HepG2 (cell line): ENCODE measurements around the gene ZNF343. TPM values are rescaled to one million over a fixed set of nuclear protein-coding genes. Genes with fewer than 3 reads are reported as not detected.

ENCODE experiments used
- ATAC-seq: fragments of 200-7000 bp; cut with Tn5 transposase; 3 replicates; pipeline ENCODE4 v1.9.1; 2020; ENCODE audit warnings: mild to moderate bottlenecking, moderate library complexity
- BruUV-seq: library from RNA; stranded (reverse); fragments of 400-500 nt; replicated peaks from 2 replicates; lab custom pipeline; 2021; lab: Mats Ljungman, UMichigan
- CTCF ChIA-PET: fragments of 300-600 bp; formaldehyde crosslinking; extraction: SDS; loops from one replicate; lab custom pipeline; 2021; ENCODE audit warnings: low total read pairs, inconsistent platforms, low intra/inter-chr PET ratio; lab: Yijun Ruan, JAX
- POLR2A ChIA-PET: fragments of 350-600 bp; sonication (Branson Sonifier 250); formaldehyde crosslinking; loops from one replicate; lab custom pipeline; 2020; ENCODE audit warnings: antibody characterized with exemption, inconsistent platforms; lab: Yijun Ruan, JAX
- DNase-seq: peaks from one replicate; pipeline ENCODE4 v3.0.0-alpha.2; 2015; ENCODE audit warnings: low spot score
- FAIRE-seq: peaks from 3 replicates; lab custom pipeline; 2011; peaks lifted over from hg19 to GRCh38; lab: Jason Lieb, UNC
- H2AFZ ChIP-seq: one replicate; pipeline ENCODE4 v1.6.1; 2011; ENCODE audit warnings: low read length, inconsistent platforms
- H3K27ac ChIP-seq: fragments of 300-600 bp; 3 replicates; pipeline ENCODE4 v1.8.0; 2011; ENCODE audit warnings: mixed run types, mild to moderate bottlenecking, mixed read lengths, low read length, inconsistent platforms; ENCODE audit not compliant: insufficient read depth; ENCODE audit errors: extremely low read length
- H3K27me3 ChIP-seq, 2 experiments: fragments of 200-600 bp in 1 of 2; 2 replicates in 1 of 2; 3 replicates in 1 of 2; pipeline versions ENCODE4 v1.6.0 to v1.8.0; 2011; ENCODE audit warnings: low read length in 2 of 2, mild to moderate bottlenecking in 2 of 2, moderate library complexity in 2 of 2, inconsistent platforms in 1 of 2; ENCODE audit not compliant: insufficient read depth in 2 of 2, control insufficient read depth in 1 of 2
- H3K36me3 ChIP-seq, 2 experiments: fragments of 200-600 bp in 1 of 2; replicated peaks in 1 of 2; 2 replicates in 1 of 2; 3 replicates in 1 of 2; pipeline versions ENCODE4 v1.5.1 to v1.8.0; 2011; ENCODE audit warnings: low read length in 2 of 2, inconsistent platforms in 1 of 2; ENCODE audit not compliant: insufficient read depth in 2 of 2, control insufficient read depth in 1 of 2
- H3K4me1 ChIP-seq: 2 replicates; pipeline ENCODE4 v1.5.1; 2012; ENCODE audit warnings: low read length, inconsistent platforms; ENCODE audit not compliant: insufficient read depth
- H3K4me2 ChIP-seq: 2 replicates; pipeline ENCODE4 v1.6.0; 2011; ENCODE audit warnings: low read depth, low read length, inconsistent platforms
- H3K4me3 ChIP-seq, 3 experiments: fragments of 200-600 bp in 1 of 3; sonication (generic), shearing (Covaris generic) in 1 of 3; replicated peaks in 1 of 3; 2 replicates each; pipeline ENCODE4 v1.5.1; 2011 to 2016; ENCODE audit warnings: low read length in 3 of 3, inconsistent platforms in 2 of 3, low read depth in 2 of 3, mild to moderate bottlenecking in 2 of 3, control low read depth in 1 of 3, mixed read lengths in 1 of 3; ENCODE audit not compliant: insufficient read depth in 1 of 3
- H3K79me2 ChIP-seq: one replicate; pipeline ENCODE4 v1.6.1; 2011; ENCODE audit warnings: low read length, inconsistent platforms; ENCODE audit not compliant: insufficient read depth
- H3K9ac ChIP-seq: 2 replicates; pipeline ENCODE4 v1.6.0; 2011; ENCODE audit warnings: mild to moderate bottlenecking, low read depth, low read length, inconsistent platforms; ENCODE audit not compliant: insufficient read depth
- H3K9me3 ChIP-seq: 2 replicates; pipeline ENCODE4 v1.5.1; 2012; ENCODE audit warnings: mild to moderate bottlenecking, low read length
- H4K20me1 ChIP-seq: 2 replicates; pipeline ENCODE4 v1.6.0; 2011; ENCODE audit warnings: inconsistent platforms, mild to moderate bottlenecking, low read length, moderate library complexity; ENCODE audit not compliant: insufficient read depth
- FOXA3 ChIP-seq: IDR thresholded peaks from 2 replicates; pipeline ENCODE4 v1.6.1; 2016; ENCODE audit warnings: missing genetic modification reagents, missing compliant biosample characterization
- GATAD1 ChIP-seq: IDR thresholded peaks from 2 replicates; pipeline ENCODE4 v1.6.1; 2016; ENCODE audit warnings: missing genetic modification reagents, missing compliant biosample characterization
- MXI1 ChIP-seq: IDR thresholded peaks from 3 replicates; pipeline ENCODE4 v1.6.1; 2012; ENCODE audit warnings: low read depth, low read length, inconsistent platforms, borderline replicate concordance
- NRL ChIP-seq: sonication (generic); formaldehyde crosslinking; IDR thresholded peaks from 2 replicates; pipeline ENCODE4 v1.5.0; 2020; ENCODE audit warnings: missing genetic modification reagents, mild to moderate bottlenecking, moderate library complexity, borderline replicate concordance
- ONECUT2 ChIP-seq: sonication (generic); formaldehyde crosslinking; IDR thresholded peaks from 2 replicates; pipeline ENCODE4 v1.4.0; 2020; ENCODE audit warnings: missing genetic modification reagents
- SIN3A ChIP-seq: IDR thresholded peaks from 2 replicates; pipeline ENCODE4 v1.6.1; 2011; ENCODE audit warnings: low read depth, mild to moderate bottlenecking, control low read depth, low read length, borderline replicate concordance
- STAT5B ChIP-seq: sonication (generic); formaldehyde crosslinking; IDR thresholded peaks from 2 replicates; pipeline ENCODE4 v1.4.0; 2020; ENCODE audit warnings: missing genetic modification reagents
- ZFY ChIP-seq: sonication (generic); formaldehyde crosslinking; IDR thresholded peaks from 2 replicates; pipeline ENCODE4 v1.4.0; 2020; ENCODE audit warnings: missing genetic modification reagents
- ZNF280B ChIP-seq: sonication (generic); formaldehyde crosslinking; IDR thresholded peaks from 2 replicates; pipeline ENCODE4 v1.5.0; 2020; ENCODE audit warnings: missing genetic modification reagents, mild to moderate bottlenecking, borderline replicate concordance
- ZNF317 ChIP-seq: sonication (generic); formaldehyde crosslinking; IDR thresholded peaks from 2 replicates; pipeline ENCODE4 v1.5.0; 2020; ENCODE audit warnings: mild to moderate bottlenecking, missing genetic modification reagents
- ZNF496 ChIP-seq: sonication (generic); formaldehyde crosslinking; IDR thresholded peaks from 2 replicates; pipeline ENCODE4 v1.8.1; 2023; ENCODE audit warnings: mild to moderate bottlenecking, moderate library complexity, missing genetic modification reagents; ENCODE audit not compliant: insufficient replicate concordance
- ZNF619 ChIP-seq: sonication (generic); formaldehyde crosslinking; IDR thresholded peaks from 2 replicates; pipeline ENCODE4 v1.4.0; 2020; ENCODE audit warnings: mild to moderate bottlenecking, missing genetic modification reagents
- ZNF710 ChIP-seq: sonication (generic); formaldehyde crosslinking; IDR thresholded peaks from 2 replicates; pipeline ENCODE4 v1.5.0; 2020; ENCODE audit warnings: mild to moderate bottlenecking, missing genetic modification reagents, borderline replicate concordance
- WGBS: methylation state at CpG from one replicate; pipeline ENCODE4 v1.1.6; 2017; ENCODE audit warnings: low lambda C conversion rate; 5-methylcytosine and 5-hydroxymethylcytosine counted together
- in situ Hi-C: cut with HindIII; loops from 2 replicates; pipeline ENCODE4 v1.10.0; 2017; ENCODE audit warnings: low pct_unique_long_range_greater_than_20kb; ENCODE audit not compliant: extremely low pct_ligation_motif_present
- intact Hi-C: fragments of 100-400 bp; cut with micrococcal nuclease; formaldehyde crosslinking; loops from one replicate; pipeline ENCODE4 v1.10.0; 2022; ENCODE audit not compliant: unreplicated experiment
- polyA plus RNA-seq, 8 experiments: library from polyadenylated mRNA; depleted of rRNA in 3 of 8; stranded (reverse) in 7 of 8; unstranded in 1 of 8; fragments of >200 nt; fragmentation: Illumina TruSeq in 4 of 8; extraction: Trizol in 4 of 8; gene quantifications; 2 replicates each; pipeline versions ENCODE4 v1.2.1 to v1.2.3, GENCODE V29; 2011 to 2016; ENCODE audit warnings: low read depth in 4 of 8, missing spikeins in 1 of 8, mixed read lengths in 1 of 8; ENCODE audit not compliant: insufficient read depth in 1 of 8
- total RNA-seq, 5 experiments: library from RNA; depleted of rRNA; stranded (reverse); fragments of >200 nt; fragmentation: Illumina TruSeq; extraction: Trizol; gene quantifications; 2 replicates each; pipeline ENCODE4 v1.2.3, GENCODE V29; 2016; ENCODE audit warnings: low read depth in 1 of 5

The ZNF343 gene
- total and polyA plus RNA-seq, 2 of the 13 experiments (the other 11 are each of a cell fraction or from before 2014, with no cell fraction given), result 16.4 to 22.1 TPM

- TF ChIP-seq ZNF619, result no peak
- no peak for TF ChIP-seq SIN3A
- TF ChIP-seq FOXA3 (CRISPR knock-in tag), result peak; percentile 53; the same call in 1 of the 2 replicates
- TF ChIP-seq ZNF710 (CRISPR knock-in tag), result no peak
Observed at GRCh38 chr20:2476742-2477615, 31.7 kb downstream of the ZNF343 start (continued).

- H3K4me2 ChIP-seq, result peak overlapping the region; percentile 70
- peaks cover 34% of the 10 kb centered on the region for H3K4me1 ChIP-seq
- ChIA-PET POLR2A (interaction anchor here (0.7 to 2.4 kb wide), 9 partner anchors 9 to 373 kb away, joined by 3 to 10 read pairs (median 3); partner anchors contain the start of genes NOP56 and ZNF343), CTCF (no interaction called here)
- peak overlapping the region; percentile 54 for H3K27ac ChIP-seq
- H3K4me3 ChIP-seq, result peak overlapping the region in 1 of 3 experiments; percentile 20; a peak in 2 of 6 replicates
- intact Hi-C loops, result loop anchor here (1.0 to 2.0 kb wide), 2 partner anchors 33 to 49 kb away; no protein-coding TSS in a partner anchor
- in situ Hi-C loops, result no loop called here
- DNase-seq (peak; percentile 90), FAIRE-seq (peak; percentile 95), ATAC-seq (peak; percentile 95)
- peak overlapping the region; percentile 11; the same call in 1 of the 2 replicates for H3K9ac ChIP-seq
- WGBS, result 44% methylated on average over 9 of the region's 9 CpGs
- H2AFZ ChIP-seq, result no peak overlapping the region
- H3K27me3 ChIP-seq, result no peaks in the 10 kb centered on the region; a peak in 1 of 5 replicates
- H3K36me3 ChIP-seq, result peaks cover 1 to 7% of the 10 kb centered on the region in 2 experiments; a peak in 2 of 5 replicates
- BruUV-seq, result no TSS peak
- no peaks in the 10 kb centered on the region; the same call in 1 of the 2 replicates for H3K9me3 ChIP-seq
- no peaks in the 10 kb centered on the region for H3K79me2 ChIP-seq
- H4K20me1 ChIP-seq, result no peaks in the 10 kb centered on the region
- TF ChIP-seq ONECUT2 (CRISPR knock-in tag), result peak; percentile 51; the same call in 1 of the 2 replicates
- peak; percentile 92; the same call in 1 of the 2 replicates for TF ChIP-seq ZNF710 (CRISPR knock-in tag)
- peak; percentile 90 for TF ChIP-seq ZFY
- TF ChIP-seq ZNF280B (CRISPR knock-in tag), result peak; percentile 79; the same call in 1 of the 2 replicates
- TF ChIP-seq ZNF496, result no peak
- TF ChIP-seq ZNF317 (CRISPR knock-in tag), result peak; percentile 83
- no peak for TF ChIP-seq STAT5B (CRISPR knock-in tag)
- TF ChIP-seq MXI1, result peak; percentile 92; the same call in 1 of the 3 replicates
- TF ChIP-seq NRL, result no peak; the same call in 1 of the 2 replicates
- peak; percentile 78; the same call in 1 of the 2 replicates for TF ChIP-seq GATAD1 (CRISPR knock-in tag)
Observed at GRCh38 chr20:2475850-2476741, 32.6 kb downstream of the ZNF343 start.
